HG02943 (cell line): ENCODE results near the gene RNF212.
"Not testable (repeated sequence)": the region's sequence is repeated elsewhere in the genome, so short reads cannot be mapped to it uniquely, and the experiment has no call there.

Experiments used
- ATAC-seq: cut with Tn5 transposase; IDR thresholded peaks from one replicate; pipeline ENCODE4 v1.9.1; 2021; ENCODE audit warnings: mild to moderate bottlenecking, low read depth, moderate library complexity; ENCODE audit not compliant: unreplicated experiment

Gene RNF212

DNA sequence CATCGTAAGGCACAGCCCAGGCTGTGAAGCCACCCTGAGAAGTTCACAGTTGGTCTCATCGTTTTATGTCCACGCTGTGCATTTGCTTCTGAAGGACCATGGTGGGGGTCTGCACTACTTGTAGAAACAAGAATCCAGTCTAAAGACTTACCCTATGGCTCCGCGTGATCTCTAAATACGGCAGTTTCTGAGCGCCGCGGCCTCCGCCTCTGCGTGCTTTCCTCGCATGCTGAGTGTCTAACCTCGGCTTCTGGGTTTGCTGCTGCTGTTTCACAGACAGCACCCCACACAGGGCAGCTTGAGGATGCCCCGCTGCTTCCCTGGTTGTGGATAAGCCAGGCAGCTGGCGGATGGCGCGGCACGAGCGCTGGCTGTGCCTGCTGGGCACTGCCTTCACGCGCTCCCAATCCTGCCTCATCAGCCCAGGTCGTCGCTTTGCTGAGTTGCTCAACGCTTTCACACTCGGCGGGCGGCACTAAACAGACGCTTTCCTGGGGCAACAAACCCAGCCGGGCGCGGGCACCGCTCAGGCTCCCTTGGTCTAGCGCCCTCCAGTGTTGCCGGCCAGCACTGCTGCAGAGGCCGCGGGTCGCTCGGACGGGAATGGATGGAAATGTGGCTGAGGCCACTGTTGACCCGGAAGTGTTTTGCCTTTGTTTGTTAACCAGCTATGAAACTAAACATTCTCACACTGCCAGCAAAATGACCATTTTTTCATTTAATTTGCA lies 62.7 kb downstream of the RNF212 start:
- ATAC-seq: no peak

DNA sequence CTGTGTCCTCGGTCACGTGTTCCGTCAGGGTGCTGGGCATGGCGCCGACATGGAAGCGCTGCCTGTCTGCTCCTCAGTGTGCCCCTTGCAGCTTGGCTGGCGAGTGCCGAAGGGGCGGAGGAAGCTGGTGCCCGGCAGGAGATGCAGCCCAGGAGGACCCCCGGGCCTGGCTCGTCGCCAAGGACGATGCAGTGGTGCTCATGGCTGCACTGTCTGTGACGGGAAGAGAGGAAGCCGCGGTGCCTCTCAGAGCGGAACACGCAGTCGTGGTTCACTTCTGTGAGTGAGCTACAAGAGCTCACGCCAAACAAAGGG lies 63.8 kb downstream of the RNF212 start:
- no peak for ATAC-seq

DNA sequence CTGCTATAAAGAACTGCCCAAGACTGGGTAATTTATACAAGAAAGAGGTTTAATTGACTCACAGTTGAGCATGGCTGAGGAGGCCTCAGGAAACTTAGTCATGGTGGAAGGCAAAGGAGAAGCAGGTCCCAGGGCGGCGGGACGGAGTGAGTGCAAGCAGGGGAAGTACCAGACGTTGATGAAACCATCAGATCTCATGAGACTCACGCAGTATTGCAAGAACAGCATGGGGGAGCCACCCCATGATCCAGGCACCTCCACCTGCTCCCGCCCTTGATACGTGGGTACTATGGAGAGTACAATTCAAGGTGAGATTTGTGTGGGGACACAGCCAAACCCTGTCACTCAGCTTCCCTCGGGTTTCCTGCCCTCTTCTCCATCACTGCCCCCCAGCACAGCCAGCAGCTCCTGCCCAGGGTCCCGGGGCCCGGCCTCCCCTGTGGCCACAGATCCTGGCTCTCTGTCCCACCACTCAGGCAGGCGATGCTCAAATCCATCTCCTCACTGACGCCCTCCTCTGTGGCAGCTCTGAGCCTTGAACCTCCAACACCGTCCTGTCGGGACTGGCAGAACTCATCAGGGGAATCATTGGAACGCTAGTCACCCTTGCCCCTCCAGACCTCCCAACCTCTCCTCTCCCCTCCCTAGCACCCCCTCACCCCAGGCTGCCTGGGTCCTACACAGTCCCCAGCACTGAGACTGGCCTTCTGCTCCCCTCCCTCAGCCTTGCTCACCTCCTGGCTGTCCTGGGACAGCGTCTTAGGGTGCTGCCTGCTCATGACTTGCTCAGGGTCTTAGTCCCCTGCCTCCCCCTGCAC lies 64.4 kb downstream of the RNF212 start:
- ATAC-seq: no peak

DNA sequence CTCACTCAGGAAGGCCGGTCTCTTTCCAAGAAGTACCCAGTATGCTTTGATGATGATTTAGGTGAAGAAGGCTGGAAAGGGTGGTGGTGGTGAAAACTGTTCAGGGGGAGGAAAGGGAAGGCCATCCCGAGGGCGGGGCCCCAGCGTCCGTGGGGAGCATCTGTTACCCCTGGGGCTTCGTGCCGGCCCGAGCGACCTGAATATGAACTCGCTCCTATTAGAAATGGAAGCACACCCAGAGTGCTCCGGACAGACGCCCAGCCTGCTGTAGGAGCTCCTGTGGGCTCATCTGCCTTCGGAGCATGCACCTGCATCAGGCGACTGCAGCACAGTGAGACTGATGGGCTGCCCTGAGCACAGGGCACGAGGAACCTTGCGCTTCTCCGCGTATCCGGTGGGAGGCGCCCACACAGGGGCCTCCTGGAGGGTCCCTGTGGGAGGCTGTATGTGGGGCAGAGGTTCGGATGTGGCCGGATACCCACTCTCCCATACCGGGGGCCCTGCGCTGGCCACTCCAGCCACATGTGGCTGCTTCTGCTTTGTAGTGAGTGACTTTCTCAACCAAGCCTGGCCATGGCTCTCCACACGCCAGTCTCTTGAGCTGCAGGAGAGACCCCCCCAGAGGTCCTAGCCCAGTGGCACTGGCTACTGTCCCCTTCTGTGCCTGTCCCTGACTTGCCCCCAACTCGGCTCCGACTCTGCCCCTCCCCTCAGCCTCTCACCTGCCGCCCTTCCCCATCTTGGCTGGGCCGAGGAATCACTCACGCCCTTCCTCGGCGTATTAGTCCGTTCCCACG lies 65.2 kb downstream of the RNF212 start:
- no peak for ATAC-seq

DNA sequence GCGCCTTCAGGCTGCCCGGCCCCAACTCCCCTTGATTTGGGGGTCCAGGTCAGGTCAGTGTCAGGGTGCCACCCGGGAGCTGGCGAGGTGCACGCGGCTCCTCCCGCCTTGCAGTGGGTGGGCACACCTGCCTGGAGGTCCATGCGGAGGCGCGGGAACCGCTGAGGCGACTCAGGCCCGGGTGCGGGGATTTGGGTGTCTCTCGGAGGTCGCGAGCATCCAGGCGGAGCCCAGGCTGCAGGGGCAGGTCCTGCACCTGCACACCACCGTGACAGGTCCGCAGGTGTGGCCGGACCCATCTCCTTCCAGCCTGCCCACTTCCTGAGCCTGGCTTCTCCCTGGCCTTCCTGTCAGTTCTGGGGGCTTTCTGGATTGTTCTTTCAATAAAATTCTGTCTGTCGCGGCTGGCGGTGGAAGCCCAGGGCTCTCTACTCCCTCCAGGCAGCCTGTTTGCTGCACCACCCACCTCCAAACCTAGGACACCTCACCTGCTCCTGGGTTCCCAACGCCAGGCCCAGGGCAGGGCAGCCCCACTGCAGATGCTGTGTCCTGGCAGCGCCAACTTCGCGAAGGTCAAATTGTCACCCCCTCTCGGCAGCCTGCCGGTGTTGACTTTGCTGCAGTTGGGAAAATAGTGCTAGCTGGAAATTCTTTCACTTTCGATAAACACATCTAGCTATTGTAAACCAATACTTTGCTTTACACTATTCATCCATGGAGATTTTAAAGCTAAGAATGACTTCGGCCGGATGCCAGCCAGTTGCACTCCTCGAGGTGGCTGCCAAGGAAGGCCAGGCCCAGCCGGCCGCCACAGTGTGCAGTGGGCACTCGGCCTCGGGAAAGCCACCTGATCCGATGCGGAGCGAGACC lies 66.0 kb downstream of the RNF212 start:
- ATAC-seq: no peak

DNA sequence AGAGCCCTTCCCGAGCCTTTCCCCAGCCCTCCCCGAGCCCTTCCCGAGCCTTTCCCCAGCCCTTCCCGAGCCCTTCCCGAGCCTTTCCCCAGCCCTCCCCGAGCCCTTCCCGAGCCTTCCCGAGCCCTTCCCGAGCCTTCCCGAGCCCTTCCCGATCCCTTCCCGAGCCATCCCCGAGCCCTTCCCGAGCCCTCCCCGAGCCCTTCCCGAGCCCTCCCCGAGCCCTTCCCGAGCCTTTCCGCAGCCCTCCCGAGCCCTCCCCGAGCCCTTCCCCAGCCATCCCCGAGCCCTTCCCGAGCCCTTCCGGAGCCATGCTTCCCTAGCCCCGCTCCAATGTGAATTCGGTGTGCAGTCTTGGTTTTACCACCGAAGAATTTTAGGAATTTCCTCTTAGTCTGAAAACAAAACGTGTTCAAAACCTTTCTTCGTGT lies 66.8 kb downstream of the RNF212 start:
- not testable (repeated sequence) for ATAC-seq

DNA sequence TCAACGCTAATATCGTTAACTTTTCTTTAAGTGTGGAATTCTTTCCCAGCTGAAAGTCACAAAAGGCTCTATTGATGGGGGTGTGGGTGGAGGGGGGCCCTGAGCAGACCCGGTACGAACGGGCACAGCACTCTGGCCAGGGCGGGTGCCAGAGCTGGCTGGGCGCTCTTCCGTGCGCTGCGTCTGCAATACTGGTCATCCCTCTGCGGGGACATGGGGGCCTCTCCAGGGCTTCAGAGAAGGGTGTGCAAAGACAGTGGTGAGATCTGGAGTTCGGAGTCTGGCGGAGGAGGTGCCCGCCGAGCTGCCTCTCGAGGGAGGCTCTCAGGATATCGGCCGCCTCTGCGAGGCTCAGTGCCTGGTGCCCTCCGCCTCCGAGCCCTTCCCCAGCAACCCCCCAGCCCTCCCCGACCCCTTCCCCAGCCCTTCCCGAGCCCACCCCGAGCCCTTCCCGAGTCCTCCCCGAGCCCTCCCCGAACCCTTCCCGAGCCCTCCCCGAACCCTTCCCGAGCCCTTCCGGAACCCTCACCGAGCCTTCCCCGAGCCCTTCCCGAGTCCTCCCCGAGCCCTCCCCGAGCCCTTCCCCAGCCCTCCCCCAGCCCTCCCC lies 67.7 kb downstream of the RNF212 start:
- no peak for ATAC-seq

DNA sequence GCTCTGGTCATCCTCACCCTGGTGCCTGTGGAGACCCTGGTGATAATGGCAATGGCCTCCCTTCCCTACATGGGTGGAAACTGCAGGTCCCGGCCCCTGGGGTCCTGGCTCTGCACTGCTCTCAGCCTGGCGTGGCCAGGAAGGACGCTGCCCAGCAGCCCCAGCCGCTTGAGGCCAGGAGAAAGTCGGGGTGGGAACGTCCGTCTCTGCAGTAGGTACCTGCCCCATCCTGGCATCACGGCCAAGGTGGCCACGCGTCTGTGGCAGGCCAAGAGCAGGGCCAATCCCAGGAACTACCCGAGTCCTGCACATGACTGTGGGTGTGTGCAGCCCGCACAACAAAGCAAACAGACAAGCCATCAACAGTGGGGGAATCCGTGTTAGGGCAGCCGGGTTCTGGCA lies 68.2 kb downstream of the RNF212 start:
- ATAC-seq: no peak

DNA sequence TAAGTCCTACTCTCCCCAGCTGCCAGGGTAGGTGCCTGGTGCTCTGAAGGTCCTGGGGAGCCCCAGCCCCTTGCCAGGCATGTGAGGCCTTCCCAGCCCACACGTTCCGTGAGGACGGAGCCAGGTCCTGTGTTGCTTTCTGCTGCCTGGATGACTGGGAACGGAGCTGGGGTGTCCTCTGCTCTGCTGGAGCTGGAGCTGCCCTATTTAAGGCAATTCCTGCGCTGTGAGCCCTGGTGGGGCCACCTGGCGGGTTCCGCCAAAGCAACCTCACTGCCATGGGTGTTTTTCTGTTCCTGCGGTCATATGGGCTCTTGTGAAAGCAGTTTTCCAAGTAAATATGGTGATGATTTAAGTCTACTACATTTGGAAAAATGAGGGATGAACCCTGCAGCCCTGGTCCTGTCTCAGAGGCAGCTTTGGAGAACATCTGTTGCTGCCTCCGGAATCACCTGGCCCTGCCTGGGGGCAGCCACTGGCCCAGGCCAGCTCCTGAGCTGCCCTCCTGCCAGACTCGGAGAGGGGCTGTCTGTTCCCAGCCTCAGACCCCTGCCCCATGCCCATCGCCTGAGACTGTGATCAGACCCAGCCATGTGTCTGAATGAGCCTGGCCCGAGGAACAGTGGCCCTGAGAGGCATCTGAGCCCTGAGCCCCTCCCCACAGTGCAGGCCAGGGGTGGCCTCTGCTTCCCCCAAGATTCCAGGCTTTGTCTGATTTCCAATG lies 68.7 kb downstream of the RNF212 start:
- no peak for ATAC-seq

DNA sequence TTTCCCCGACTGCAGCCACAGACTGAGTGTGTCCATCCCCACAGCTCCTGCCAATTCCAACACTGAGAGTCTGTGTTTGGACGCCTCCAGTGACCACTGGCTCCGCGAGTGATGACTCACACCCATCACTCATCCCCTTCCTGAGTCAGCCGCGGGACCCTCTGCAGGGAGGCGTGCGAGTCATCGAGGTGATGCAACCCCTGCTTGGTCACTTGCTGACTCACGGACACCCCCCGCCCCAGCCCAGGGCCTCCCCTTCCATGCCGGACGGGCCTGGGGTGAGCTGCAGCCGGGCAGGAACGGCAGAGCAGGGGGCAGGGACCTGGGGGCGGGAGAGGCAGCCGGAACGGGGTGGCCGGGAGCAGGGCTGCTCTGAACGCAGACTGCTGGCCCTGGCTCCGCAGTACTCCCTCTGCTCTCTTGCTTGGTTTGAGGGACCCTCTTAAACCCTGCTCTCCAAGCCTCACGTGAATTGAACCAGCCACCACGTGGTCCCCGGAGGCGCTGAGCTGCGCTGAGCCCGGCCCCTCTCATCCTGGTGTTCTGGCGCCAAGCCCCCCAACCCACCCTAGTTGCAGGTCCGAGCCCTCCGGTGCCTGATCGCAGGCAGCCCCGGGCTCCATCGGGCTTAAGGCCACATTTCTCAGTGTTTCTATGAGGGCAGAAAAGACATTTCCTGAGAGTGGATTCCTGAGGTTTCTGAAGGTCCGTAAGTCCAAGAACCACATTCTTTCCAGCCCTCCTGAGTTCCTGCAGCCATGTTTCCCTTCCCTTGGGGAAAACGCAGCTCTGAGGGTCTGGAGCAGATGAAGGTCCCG lies 69.5 kb downstream of the RNF212 start:
- no peak for ATAC-seq

DNA sequence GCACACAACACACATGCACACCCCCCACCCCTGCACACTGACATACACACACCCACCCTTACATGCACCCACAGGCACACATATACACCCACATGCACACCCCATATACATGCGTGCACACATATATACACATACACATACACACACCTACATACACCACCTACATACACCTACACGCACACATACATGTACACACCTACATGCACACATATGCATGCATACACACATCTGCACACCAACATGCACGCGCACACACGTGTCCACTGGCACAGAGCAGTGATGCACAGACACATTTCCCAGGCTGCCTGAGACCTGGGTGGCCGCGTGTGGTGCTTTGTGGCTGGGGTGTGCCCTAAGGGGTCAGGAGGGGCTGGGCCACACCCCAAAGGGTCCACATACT lies 70.2 kb downstream of the RNF212 start:
- ATAC-seq: no peak

DNA sequence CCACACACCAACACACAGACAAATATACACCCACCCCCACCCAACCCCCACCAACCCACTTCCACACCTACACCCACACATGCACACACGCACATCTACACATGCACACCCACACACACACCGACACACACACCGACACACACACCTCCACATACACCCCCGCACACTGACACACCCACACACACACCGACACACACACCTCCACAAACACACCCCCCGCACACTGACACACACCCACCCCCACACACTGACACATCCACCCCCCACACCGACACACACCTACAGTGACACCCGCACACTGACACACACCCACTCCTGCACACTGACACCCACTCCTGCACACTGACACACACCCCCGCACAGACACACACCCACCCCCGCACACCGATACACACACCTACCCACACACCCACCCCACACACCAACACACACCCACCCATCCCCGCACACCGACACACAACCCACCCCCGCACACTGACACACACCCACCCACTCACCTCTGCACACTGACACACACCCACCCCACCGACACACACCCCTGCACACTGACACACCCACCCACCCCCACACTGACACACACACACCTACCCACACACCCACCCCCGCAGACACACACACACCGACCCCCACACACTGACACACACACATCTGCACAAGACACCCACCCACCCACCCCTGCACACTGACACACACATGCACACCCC lies 70.9 kb downstream of the RNF212 start:
- no peak for ATAC-seq

DNA sequence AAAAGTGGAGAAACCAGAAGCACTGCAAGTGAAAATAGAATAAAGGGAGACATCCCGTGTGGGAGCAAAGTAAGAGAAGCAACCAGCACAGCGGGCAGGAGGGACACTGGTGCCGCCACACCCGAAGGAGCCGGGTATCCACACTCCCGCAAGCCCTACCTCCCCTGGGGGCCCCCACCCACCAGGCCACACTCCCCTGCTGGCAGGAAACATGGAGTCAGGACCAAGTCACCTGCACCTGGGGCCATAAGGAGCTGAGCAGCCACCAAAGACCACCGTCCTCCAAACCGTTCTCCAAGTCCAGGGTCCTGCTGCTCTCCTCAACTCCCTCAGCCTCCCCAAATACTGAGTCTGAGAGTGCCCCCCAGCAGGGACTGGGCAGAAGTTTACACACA lies 71.4 kb downstream of the RNF212 start:
- no peak for ATAC-seq

DNA sequence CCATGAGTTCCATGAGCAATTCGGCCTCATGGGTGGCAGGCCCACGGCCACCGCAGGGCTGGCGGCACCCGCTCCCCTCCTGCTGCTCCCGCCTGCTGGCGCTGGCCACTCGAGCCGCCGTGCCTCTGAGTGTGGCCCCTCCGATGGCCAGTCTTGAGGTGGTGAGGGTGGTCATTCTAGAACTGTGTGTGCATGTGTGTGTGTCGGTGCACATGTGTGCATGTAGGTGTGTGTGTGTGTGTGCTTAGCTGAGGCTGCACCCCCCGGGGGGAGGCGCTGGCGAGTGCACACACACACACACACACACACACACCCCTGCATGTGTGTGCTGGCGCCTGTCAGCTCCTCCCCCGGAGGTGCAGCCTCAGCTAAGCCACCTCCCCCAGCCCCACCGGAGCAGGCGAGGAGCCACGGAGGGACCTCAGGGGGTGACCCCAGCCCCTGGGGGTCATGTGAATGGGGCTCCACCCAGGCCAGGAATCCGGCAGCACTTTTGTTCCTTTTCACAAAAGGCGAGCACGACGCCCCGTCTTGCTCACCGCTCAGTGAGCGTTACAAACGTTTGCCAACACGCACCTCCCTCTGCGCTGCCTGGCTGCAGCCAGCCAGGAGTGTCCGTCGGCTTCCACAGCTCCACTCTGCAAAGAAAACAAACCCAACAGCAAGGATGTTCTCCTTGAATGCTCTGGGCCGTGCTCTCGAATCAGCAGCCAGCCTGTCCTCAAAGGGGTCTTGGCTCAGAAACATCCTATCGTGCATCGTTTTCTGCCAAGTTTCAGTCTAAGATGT lies 72.0 kb downstream of the RNF212 start:
- ATAC-seq: no peak

DNA sequence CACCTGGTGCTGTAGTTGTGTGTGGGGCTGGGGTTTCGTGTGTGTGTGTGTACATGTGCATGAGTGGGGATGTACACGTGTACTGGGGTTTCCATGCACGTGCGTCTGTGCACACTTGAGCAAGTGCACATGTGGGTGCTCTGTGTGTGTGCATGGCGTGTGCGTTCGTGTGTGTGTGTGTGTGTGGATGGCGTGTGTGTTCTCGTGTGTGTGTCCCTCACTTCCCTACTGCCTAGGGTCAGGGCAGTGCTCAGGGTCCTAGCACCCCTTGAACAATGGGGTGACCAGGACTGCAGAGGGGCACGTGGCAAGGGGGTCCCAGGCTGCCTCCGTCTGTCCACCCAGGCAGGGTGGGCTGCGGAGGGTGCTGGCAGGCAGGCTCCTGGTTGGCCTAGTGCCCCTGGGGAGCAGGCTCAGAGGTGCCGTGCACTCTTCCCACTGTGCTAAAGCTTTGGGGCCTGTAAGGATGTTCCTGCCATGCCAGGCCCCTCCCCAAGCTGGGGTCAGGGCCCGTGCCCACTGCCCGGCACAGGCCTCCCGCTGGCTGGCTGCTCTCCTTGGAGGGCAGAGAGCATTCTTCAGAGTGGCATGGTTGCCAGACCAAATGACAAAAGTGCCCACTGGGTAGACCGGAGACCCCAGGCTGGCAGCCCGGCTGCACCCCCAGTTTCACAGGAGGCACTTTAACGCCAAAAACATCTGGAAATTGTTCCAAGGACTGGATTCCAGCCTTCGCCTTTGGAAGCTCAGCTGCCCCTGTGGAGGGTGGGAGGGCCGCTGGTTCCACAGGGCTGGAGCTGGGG lies 72.8 kb downstream of the RNF212 start:
- no peak for ATAC-seq
